Suprapubic skin (tissue), 4 donors: ENCODE data around the gene SETD3. TPM values are rescaled to one million over a fixed set of nuclear protein-coding genes. Genes with fewer than 3 reads are reported as not detected.

ENCODE experiments used
- DNase-seq, 2 donors: peaks; one replicate each; pipeline ENCODE4 v3.0.0-alpha.2; 2019; ENCODE audit warnings: low spot score in 2 of 2
- H3K27ac ChIP-seq: fragments of 200-600 bp; sonication (generic); one replicate; pipeline ENCODE4 v1.5.1; 2019
- H3K27me3 ChIP-seq: fragments of 200-600 bp; sonication (generic); one replicate; pipeline ENCODE4 v1.5.1; 2019
- H3K36me3 ChIP-seq: fragments of 200-600 bp; sonication (generic); one replicate; pipeline ENCODE4 v1.5.1; 2019
- H3K4me1 ChIP-seq: fragments of 200-600 bp; sonication (generic); one replicate; pipeline ENCODE4 v1.5.1; 2019
- H3K4me3 ChIP-seq: fragments of 200-600 bp; sonication (generic); one replicate; pipeline ENCODE4 v1.5.1; 2019; ENCODE audit warnings: mild to moderate bottlenecking
- H3K9me3 ChIP-seq: fragments of 200-600 bp; sonication (generic); one replicate; pipeline ENCODE4 v1.5.1; 2019
- EP300 ChIP-seq: sonication (generic); formaldehyde crosslinking; IDR thresholded peaks from one replicate; pipeline ENCODE4 v1.6.1; 2017; ENCODE audit warnings: antibody characterized with exemption
- POLR2A ChIP-seq, 2 donors: fragments of 450-650 bp; IDR thresholded peaks; one replicate each; pipeline ENCODE4 v1.6.1; 2017; ENCODE audit warnings: antibody characterized with exemption in 2 of 2, mild to moderate bottlenecking in 2 of 2, moderate library complexity in 2 of 2
- POLR2AphosphoS5 ChIP-seq, 3 donors: sonication (generic); formaldehyde crosslinking; IDR thresholded peaks; one replicate each; pipeline ENCODE4 v1.6.1; 2017; ENCODE audit warnings: antibody characterized with exemption in 3 of 3
- WGBS: methylation state at CpG from one replicate; pipeline ENCODE4 v1.1.5; 2018; 5-methylcytosine and 5-hydroxymethylcytosine counted together
- total RNA-seq, 4 donors: library from RNA; depleted of rRNA; stranded (reverse); fragments of >200 nt; gene quantifications; one replicate each; pipeline ENCODE4 v1.1.0, GENCODE V29; 2016
- TF ChIP-seq, protein P1 (sequence below), 2 donors: fragments of 200-600 bp in 1 of 2; fragments of 450-650 bp in 1 of 2; sonication (generic) in 1 of 2; IDR thresholded peaks; one replicate each; pipeline ENCODE4 v1.5.1; 2016 to 2019; ENCODE audit warnings: antibody characterized with exemption in 2 of 2, mild to moderate bottlenecking in 1 of 2, moderate library complexity in 1 of 2

SETD3 gene
- total RNA-seq, 4 donors from 2014 or later = 50.2 to 57.5 (median 54.8) TPM

DNA sequence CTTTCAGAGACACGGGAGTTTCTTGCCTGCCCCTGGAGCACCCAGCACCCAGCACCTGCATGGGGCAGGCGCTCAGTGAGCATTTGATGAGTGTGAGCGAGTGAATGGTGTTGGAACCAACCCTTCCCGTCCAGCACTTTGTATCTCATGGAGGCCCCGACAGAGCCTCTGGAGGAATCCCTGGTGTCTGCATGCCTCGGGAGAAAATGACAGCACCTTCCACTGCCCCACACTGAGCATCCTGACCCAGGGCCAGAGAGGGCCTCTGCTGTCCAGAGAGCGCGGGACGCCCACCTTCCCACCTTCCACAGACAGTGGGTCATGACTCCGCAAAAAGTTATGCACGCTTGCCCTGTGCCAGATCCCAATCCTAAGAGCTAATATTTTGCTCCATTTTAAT, 105.7 kb downstream of the SETD3 start:
- H3K4me3 ChIP-seq = no peak overlapping the region
- H3K9me3 ChIP-seq = no peaks in the 10 kb centered on the region
- TF ChIP-seq EP300 (no peak), POLR2AphosphoS5 (IDR thresholded peaks at IDR 0.05) (no peak), POLR2A (IDR thresholded peaks at IDR 0.05) (no peak)
- TF ChIP-seq, protein P1, sequence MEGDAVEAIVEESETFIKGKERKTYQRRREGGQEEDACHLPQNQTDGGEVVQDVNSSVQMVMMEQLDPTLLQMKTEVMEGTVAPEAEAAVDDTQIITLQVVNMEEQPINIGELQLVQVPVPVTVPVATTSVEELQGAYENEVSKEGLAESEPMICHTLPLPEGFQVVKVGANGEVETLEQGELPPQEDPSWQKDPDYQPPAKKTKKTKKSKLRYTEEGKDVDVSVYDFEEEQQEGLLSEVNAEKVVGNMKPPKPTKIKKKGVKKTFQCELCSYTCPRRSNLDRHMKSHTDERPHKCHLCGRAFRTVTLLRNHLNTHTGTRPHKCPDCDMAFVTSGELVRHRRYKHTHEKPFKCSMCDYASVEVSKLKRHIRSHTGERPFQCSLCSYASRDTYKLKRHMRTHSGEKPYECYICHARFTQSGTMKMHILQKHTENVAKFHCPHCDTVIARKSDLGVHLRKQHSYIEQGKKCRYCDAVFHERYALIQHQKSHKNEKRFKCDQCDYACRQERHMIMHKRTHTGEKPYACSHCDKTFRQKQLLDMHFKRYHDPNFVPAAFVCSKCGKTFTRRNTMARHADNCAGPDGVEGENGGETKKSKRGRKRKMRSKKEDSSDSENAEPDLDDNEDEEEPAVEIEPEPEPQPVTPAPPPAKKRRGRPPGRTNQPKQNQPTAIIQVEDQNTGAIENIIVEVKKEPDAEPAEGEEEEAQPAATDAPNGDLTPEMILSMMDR (IDR thresholded peaks at IDR 0.05) = no peak
- H3K27ac ChIP-seq = no peak overlapping the region
- no peaks in the 10 kb centered on the region for H3K4me1 ChIP-seq
- no peaks in the 10 kb centered on the region for H3K36me3 ChIP-seq
- peaks cover 10% of the 10 kb centered on the region for H3K27me3 ChIP-seq
- peak in 1 of 2 donors; percentile 17 for DNase-seq
- 86% methylated on average over 11 of the region's 11 CpGs for WGBS

DNA sequence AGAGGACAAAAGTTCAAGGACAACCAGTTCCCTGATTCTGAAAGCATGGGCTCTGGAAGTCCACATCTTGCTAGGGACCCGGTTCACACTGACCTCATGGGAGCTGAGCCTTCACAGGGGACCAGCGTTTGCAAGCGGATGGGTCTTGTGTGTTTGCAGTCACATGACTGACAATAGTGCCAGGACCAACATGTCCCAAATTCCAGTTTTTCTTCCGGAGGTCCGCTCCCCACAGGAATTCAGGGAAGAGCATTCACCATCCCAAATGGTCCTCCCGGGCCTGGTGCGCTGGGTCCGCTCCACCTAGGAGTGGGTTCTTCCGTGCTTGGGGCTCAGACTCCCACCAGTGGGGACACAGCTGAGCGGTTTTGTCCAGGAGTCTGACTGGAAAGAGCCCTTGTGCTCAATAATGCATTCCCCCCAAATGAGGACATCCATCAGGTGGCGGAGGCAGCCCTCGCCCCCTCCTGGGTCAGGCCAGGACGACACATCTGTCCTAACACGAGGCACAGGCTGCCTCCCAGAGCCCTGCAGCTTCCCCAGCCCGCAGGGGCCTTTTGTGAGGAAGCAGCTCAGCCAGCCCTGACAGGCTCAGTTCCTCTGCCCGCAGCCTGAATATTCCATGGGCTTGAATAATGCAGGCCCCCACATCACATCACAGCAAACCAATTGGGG, 116.9 kb downstream of the SETD3 start:
- H3K4me3 ChIP-seq = no peak overlapping the region
- H3K27ac ChIP-seq = no peak overlapping the region
- no peaks in the 10 kb centered on the region for H3K36me3 ChIP-seq
- H3K27me3 ChIP-seq = no peaks in the 10 kb centered on the region
- no peaks in the 10 kb centered on the region for H3K4me1 ChIP-seq
- TF ChIP-seq POLR2AphosphoS5 (IDR thresholded peaks at IDR 0.05) = no peak
- no peak for TF ChIP-seq EP300
- TF ChIP-seq, protein P1 (IDR thresholded peaks at IDR 0.05) = no peak
- DNase-seq = no peak
- no peaks in the 10 kb centered on the region for H3K9me3 ChIP-seq
- WGBS = 89% methylated on average over 14 of the region's 16 CpGs

DNA sequence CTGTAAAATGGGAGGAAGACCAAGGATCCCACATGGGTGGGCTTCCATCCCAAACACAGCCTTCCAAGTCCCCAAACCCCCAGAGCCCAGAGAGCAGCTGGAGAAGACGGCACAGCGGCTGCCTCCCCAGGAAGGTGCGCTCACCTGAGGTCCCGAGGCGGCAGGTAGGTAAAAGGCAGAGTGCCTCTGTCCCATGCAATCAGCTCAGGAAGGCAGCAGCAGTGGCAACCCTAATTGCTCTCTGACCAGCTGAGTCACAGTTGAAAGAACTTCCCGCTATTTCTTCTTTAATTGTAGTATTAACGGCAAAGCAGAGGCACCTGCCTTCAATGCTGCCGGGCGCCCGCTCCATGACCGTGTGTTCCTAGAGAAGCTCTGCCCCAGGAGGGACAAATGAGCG, 117.6 kb downstream of the SETD3 start:
- Histone ChIP-seq H3K4me3 (no peak overlapping the region), H3K36me3 (no peaks in the 10 kb centered on the region), H3K9me3 (no peaks in the 10 kb centered on the region), H3K4me1 (no peaks in the 10 kb centered on the region), H3K27ac (no peak overlapping the region), H3K27me3 (no peaks in the 10 kb centered on the region)
- WGBS = 98% methylated on average over 9 of the region's 12 CpGs
- TF ChIP-seq, protein P1 (IDR thresholded peaks at IDR 0.05) = no peak
- no peak for TF ChIP-seq POLR2A (IDR thresholded peaks at IDR 0.05)
- no peak for TF ChIP-seq POLR2AphosphoS5 (IDR thresholded peaks at IDR 0.05)
- no peak for TF ChIP-seq EP300
- DNase-seq = no peak

DNA sequence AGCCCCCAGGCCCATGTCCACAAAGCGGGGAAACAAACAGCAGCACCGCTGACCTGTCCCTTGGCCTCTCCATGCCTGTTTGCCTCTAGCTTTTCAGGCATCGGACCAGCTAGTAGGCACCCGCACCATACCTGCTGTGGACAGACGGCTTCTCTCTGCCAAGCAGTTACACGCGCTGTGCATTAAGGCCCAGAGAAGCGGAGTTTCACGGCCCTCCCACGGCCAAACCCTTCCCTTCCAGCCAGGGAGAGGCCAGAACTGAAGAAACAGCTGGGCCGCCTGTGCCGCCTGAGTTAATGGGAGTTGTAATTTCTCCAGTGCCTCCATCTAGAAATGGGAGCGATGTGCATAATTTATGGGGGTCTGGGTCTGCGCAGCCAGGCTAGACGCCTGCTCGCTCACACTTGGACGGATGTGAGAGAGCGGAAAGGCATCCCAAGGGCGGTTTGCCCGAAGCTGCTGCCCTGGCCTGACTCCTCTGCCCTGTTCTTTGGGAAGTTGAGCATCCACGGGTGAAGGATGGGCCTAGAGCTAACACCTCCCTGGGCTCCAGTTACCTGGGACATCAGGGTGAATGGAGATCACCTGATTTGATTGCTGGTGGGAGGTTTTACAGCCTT, 119.0 kb downstream of the SETD3 start:
- DNase-seq = no peak
- Histone ChIP-seq H3K27me3 (no peaks in the 10 kb centered on the region), H3K9me3 (no peaks in the 10 kb centered on the region), H3K27ac (no peak overlapping the region), H3K4me1 (peaks cover 3% of the 10 kb centered on the region), H3K4me3 (no peak overlapping the region), H3K36me3 (no peaks in the 10 kb centered on the region)
- WGBS = 86% methylated on average over 21 of the region's 21 CpGs
- TF ChIP-seq, protein P1 (IDR thresholded peaks at IDR 0.05) = no peak
- TF ChIP-seq POLR2AphosphoS5 (IDR thresholded peaks at IDR 0.05) (no peak), POLR2A (IDR thresholded peaks at IDR 0.05) (no peak), EP300 (no peak)

DNA sequence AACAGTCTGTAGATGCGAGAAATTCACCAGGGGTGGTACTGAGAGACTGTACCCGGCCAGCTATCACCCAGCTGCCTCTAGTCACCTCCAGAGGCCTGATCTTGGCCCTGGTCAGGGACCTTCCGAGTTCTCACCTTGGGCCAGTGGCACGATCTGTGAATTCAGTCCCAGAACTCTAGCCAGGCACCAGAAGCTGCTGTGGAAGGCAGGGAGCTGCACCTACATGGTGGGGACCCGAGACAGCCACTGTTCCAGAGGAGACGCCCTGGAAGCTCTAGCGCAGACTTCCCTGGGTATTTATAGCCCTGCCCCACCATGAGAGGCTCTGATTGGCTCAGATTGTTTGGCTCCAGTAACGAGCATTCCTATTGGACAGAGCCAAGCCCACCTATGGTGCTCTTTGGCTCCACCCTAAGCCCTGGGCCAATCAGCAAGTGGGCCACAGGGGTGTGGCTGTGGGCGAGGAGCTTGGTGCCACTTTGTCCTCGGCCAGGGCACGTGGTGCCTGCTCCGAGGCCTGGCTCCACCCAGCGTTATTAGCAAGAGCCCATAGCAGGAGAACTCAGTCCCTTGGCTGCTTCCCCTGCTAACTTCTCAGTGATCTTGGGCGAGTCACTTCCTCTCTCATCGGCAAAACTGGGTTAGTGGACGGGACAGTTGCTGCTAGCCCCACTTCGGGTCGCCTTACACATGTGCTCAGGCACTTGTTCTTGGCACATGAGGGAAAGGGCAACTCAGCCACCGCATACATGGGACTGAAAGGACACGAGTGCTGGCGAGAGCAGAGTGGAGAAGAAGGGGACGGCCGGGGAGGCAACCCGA, 119.7 kb downstream of the SETD3 start:
- peak in 1 of 2 donors; percentile 29 for DNase-seq
- TF ChIP-seq POLR2AphosphoS5 (IDR thresholded peaks at IDR 0.05) (no peak), EP300 (no peak), POLR2A (IDR thresholded peaks at IDR 0.05) (no peak)
- TF ChIP-seq, protein P1 (IDR thresholded peaks at IDR 0.05) = no peak
- Histone ChIP-seq H3K27ac (no peak overlapping the region), H3K27me3 (no peaks in the 10 kb centered on the region), H3K4me1 (peaks cover 3% of the 10 kb centered on the region), H3K9me3 (no peaks in the 10 kb centered on the region), H3K4me3 (no peak overlapping the region), H3K36me3 (no peaks in the 10 kb centered on the region)
- 97% methylated on average over 19 of the region's 24 CpGs for WGBS
